ENCODE measurements around the gene NFKBIB. TPM values are rescaled to one million over a fixed set of nuclear protein-coding genes. Genes with fewer than 3 reads are reported as not detected.

Gene NFKBIB
- total and polyA plus RNA-seq, 9 donors: 3.2 to 21.6 (median 13.2) TPM

- H3K4me3 ChIP-seq: no peak overlapping the region
- no peaks in the 10 kb centered on the region for H3K27me3 ChIP-seq
- peaks cover 5% of the 10 kb centered on the region for H3K4me1 ChIP-seq (ENCODE audit: insufficient read depth)
- H3K9me3 ChIP-seq: no peaks in the 10 kb centered on the region
- WGBS, 3 donors: 53 to 63% (median 58%) methylated on average over 9 of the region's 9 CpGs
- intact Hi-C loops (cut with DNase I): no loop called here
- no peak for TF ChIP-seq POLR2A (IDR thresholded peaks at IDR 0.05)
- TF ChIP-seq EP300 (IDR thresholded peaks at IDR 0.05): no peak
- TF ChIP-seq, protein P1, sequence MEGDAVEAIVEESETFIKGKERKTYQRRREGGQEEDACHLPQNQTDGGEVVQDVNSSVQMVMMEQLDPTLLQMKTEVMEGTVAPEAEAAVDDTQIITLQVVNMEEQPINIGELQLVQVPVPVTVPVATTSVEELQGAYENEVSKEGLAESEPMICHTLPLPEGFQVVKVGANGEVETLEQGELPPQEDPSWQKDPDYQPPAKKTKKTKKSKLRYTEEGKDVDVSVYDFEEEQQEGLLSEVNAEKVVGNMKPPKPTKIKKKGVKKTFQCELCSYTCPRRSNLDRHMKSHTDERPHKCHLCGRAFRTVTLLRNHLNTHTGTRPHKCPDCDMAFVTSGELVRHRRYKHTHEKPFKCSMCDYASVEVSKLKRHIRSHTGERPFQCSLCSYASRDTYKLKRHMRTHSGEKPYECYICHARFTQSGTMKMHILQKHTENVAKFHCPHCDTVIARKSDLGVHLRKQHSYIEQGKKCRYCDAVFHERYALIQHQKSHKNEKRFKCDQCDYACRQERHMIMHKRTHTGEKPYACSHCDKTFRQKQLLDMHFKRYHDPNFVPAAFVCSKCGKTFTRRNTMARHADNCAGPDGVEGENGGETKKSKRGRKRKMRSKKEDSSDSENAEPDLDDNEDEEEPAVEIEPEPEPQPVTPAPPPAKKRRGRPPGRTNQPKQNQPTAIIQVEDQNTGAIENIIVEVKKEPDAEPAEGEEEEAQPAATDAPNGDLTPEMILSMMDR (IDR thresholded peaks at IDR 0.05): no peak
- no peaks in the 10 kb centered on the region for H3K36me3 ChIP-seq
- no peak overlapping the region for H3K27ac ChIP-seq
- no peak for DNase-seq
Observed at GRCh38 chr19:38894968-38895367, 4.8 kb upstream of the NFKBIB start.

DNA sequence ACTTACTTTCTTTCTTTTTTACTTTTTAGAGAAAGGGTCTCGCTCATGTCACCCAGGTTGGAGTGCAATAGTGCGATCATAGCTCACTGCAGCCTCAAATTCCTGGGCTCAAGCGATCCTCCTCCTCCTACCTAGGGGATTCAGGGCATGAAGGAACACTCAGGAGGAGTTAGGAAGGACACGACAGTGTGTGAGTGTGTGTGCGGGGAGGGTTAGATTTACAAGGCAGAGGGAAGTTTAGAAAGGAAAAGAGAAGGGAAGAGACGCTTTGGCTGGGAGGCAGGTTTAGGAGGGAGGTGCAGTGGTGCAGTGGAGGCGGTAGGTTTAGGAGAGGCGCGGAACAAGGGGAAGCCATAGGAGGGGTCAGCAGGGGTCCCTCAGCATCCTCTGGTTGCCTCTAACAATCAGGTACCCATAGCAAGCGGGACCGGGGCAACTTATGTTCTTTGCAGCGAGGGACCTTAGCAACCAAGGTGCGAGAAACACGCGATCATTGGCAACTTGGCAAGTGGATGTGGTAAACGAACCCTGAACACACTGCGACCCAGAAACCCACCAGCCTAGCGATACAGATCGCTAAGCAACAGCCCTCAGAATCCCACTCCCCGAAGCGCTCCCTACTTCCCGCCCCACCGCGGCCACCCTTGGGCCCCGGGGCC lies 852 bp upstream of the NFKBIB start:
- Histone ChIP-seq H3K4me1 (ENCODE audit: insufficient read depth) (peaks cover 2% of the 10 kb centered on the region), H3K9me3 (no peaks in the 10 kb centered on the region), H3K36me3 (no peaks in the 10 kb centered on the region), H3K27ac (peak overlapping the region; percentile 50 to 75), H3K27me3 (no peaks in the 10 kb centered on the region), H3K4me3 (peak overlapping the region; percentile 93)
- DNase-seq: no peak
- TF ChIP-seq POLR2A (IDR thresholded peaks at IDR 0.05): no peak
- TF ChIP-seq, protein P1 (IDR thresholded peaks at IDR 0.05): no peak
- no peak for TF ChIP-seq EP300 (IDR thresholded peaks at IDR 0.05)
- intact Hi-C loops (cut with DNase I): loop anchor here in 1 of 4 donors (1.0 kb wide), 1 partner anchor 49 kb away; no protein-coding TSS in a partner anchor
- 2 to 4% (median 4%) methylated on average over 20 to 25 of the region's 25 CpGs for WGBS, 3 donors

- Histone ChIP-seq H3K9me3 (no peaks in the 10 kb centered on the region), H3K27me3 (no peaks in the 10 kb centered on the region), H3K4me3 (peak overlapping the region; percentile 96), H3K4me1 (ENCODE audit: insufficient read depth) (peaks cover 2% of the 10 kb centered on the region), H3K36me3 (no peaks in the 10 kb centered on the region), H3K27ac (peak overlapping the region; percentile 72 to 86)
- intact Hi-C loops (cut with DNase I): no loop called here
- no peak for DNase-seq
- TF ChIP-seq, protein P1 (IDR thresholded peaks at IDR 0.05): no peak
- no peak for TF ChIP-seq EP300 (IDR thresholded peaks at IDR 0.05)
- no peak for TF ChIP-seq POLR2A (IDR thresholded peaks at IDR 0.05)
- WGBS, 3 donors: 2 to 5% (median 4%) methylated on average over 8 of the region's 8 CpGs
Observed at GRCh38 chr19:38900202-38900629, 447 bp downstream of the NFKBIB start.

DNA sequence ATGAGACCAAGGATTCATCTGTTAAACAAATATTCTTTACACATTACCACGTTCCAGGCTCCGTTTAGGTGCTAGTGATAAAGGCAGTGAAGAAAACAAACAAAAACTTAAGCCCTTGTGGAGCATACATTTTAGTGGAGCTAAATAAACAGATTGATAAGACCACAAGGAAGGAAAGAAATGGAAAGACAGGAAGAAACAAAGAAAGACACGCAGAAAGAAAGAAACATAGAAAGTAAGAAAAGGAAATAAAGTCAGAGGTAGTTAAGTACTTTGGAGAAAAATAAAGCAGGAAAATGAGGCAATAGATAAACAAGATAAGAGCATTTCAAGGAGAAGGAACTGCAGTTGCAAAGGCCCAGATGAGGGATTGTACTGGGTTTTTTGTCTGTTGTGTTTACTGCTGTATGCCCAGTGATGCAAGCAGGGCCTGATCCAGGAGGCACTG lies 998 bp downstream of the NFKBIB start:
- Histone ChIP-seq H3K27me3 (no peaks in the 10 kb centered on the region), H3K36me3 (no peaks in the 10 kb centered on the region), H3K4me3 (no peak overlapping the region), H3K9me3 (no peaks in the 10 kb centered on the region), H3K27ac (peak overlapping the region in 1 of 2 donors; percentile 86), H3K4me1 (ENCODE audit: insufficient read depth) (peaks cover 2% of the 10 kb centered on the region)
- DNase-seq: no peak
- intact Hi-C loops (cut with DNase I): no loop called here
- TF ChIP-seq, protein P1 (IDR thresholded peaks at IDR 0.05): no peak
- no peak for TF ChIP-seq POLR2A (IDR thresholded peaks at IDR 0.05)
- no peak for TF ChIP-seq EP300 (IDR thresholded peaks at IDR 0.05)
- 24 to 41% (median 27%) methylated on average over 3 of the region's 3 CpGs for WGBS, 3 donors

Measured in ovary (tissue), 9 donors.